ENCODE results near the gene TAGAP. TPM values are rescaled to one million over a fixed set of nuclear protein-coding genes. Genes with fewer than 3 reads are reported as not detected.

The TAGAP gene
- total and polyA plus RNA-seq, 9 of the 15 experiments (the other 6 are each of a cell fraction or from before 2014, with no cell fraction given): 0.07 TPM; not detected in 8

GRCh38 chr6:158999666-159000403, 45.0 kb downstream of the TAGAP start, which contains the start of gene RSPH3 (continued):
- peak; percentile 99 for TF ChIP-seq ZBTB40 (IDR thresholded peaks at IDR 0.05)
- TF ChIP-seq ZBTB40 (CRISPR knock-in tag; IDR thresholded peaks at IDR 0.05): no peak
- peak; percentile 76 for TF ChIP-seq CCNT2 (IDR thresholded peaks at IDR 0.05; ENCODE audit: borderline replicate concordance, extremely low read depth, insufficient read length, low read depth, low read length)
- TF ChIP-seq ZNF217 (CRISPR knock-in tag; IDR thresholded peaks at IDR 0.05): no peak
- 0 out of 2 replicates have a peak, but pooled peaks have one; percentile 29 for TF ChIP-seq ARID2 (IDR thresholded peaks at IDR 0.05)
- TF ChIP-seq SMAD2 (IDR thresholded peaks at IDR 0.05; ENCODE audit: low read depth, low read length): no peak
- peak; percentile 8; the same call in 1 of the 2 replicates for TF ChIP-seq EP300 (IDR thresholded peaks at IDR 0.05; ENCODE audit: low read length)
- TF ChIP-seq NFXL1 (CRISPR knock-in tag; IDR thresholded peaks at IDR 0.05): no peak
- TF ChIP-seq TCF7 (IDR thresholded peaks at IDR 0.05; ENCODE audit: borderline replicate concordance): 0 out of 2 replicates have a peak, but pooled peaks have one; percentile 64
- TF ChIP-seq KHSRP (IDR thresholded peaks at IDR 0.05): no peak
- TF ChIP-seq RFX7 (CRISPR knock-in tag; IDR thresholded peaks at IDR 0.05): no peak
- no peak for TF ChIP-seq CEBPG (CRISPR knock-in tag; IDR thresholded peaks at IDR 0.05)
- no peak for TF ChIP-seq CEBPG (tag; conservative IDR thresholded peaks at IDR 0.05 in 1 of 2, IDR thresholded peaks at IDR 0.05 in 1 of 2)
- no peak for TF ChIP-seq SNIP1 (IDR thresholded peaks at IDR 0.05; ENCODE audit: low read depth)
- TF ChIP-seq BCL6 (CRISPR knock-in tag; IDR thresholded peaks at IDR 0.05): no peak
- TF ChIP-seq CCAR2 (IDR thresholded peaks at IDR 0.05; ENCODE audit: low read depth, low read length): no peak
- TF ChIP-seq ATF6 (CRISPR knock-in tag; IDR thresholded peaks at IDR 0.05): peak; percentile 82; the same call in 1 of the 2 replicates
- no peak for TF ChIP-seq FOXA3 (CRISPR knock-in tag; conservative IDR thresholded peaks at IDR 0.05 in 1 of 2, IDR thresholded peaks at IDR 0.05 in 1 of 2)
